ENCODE measurements around the gene SHE.

SHE gene

DNA sequence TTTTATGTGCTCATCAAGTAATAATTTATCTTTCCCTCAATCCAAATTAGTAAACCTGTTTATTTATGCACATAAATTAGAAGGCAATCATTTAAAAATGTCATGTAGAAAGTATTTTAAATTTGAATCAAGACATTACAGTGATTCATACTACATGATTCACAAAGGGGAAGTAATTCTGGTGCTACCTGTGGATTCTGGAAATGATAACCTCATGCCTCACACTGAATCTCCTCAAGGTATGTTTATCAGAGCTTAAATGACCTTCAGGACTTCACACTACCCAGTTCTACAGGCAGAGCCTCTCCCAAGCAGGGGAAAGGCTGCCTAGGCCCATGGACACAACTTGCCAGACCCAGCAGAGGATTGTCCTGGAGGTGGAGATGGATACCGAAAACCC, 25.4 kb downstream of the SHE start:
- no peak for DNase-seq

DNA sequence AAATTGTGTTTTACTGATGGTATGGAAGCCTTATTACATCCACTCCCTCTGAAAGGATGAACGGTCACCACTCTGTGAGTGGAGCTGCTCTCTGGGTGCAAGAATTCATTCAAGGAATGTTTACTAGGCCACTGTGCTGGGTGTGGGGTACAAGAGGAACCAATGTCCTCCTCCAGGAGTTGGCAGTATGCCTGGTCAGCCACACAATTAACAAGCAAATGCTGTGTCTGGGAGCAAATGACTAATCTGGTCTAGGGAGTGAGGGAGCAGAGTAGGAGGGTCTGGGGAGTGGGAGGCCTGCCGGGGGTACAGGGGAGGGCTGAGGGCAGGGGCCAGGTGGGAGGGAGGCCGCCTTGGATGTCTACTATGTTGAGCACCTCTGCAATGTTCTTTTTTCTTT, 27.4 kb downstream of the SHE start:
- peak in 1 of 2 experiments; percentile 39 for DNase-seq

DNA sequence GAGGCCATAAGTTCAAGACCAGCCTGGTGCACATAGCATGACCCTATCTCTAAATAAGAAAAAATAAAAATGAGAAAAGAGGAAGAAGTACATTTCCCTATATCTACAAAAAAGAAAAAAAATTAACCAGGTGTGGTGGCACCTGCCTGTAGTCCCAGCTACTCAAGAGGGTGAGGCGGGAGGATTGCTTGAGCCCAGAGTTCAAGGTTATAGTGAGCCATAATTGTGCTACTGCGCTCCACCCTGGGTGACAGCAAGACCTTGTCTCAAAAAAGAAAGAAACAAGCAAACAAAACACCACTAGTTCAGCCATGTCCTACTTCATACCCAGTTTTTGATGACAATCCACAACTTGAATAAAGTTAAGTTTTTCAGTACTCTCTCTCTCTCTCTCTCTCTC, 30.9 kb downstream of the SHE start:
- DNase-seq, result no peak

DNA sequence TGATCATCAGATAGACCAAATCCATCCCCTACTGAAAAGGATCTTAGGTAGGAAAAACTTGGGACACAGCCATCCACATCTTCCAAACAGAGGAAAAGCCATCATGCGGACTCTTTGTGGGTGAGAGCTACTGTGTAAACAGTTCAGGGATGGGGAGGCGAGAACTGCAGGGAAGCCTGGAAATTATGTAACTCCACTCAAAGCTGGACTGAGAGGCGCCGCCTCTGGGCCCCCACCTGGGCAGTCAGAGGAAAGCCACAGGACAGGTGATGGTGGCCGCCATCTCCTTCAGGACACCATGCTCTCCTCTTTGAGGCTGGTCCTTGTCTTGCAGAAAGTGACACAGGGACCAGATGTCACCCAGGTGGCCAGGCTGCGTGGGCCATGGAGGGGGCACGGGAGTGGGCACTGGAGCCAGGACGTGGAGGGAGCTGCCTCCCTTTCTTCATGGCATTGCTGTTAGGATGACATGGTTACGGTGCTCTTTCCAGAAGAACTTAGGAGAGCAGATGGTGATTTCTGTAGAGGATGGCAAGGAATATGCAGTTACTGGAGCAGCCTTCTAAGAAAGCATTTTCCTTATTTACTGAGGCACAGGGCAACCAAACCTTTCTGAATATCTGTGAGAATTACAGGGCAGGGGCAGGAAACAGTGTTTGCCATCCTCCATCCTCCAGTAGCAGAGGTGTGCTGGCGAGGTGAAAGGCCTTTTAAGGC, 32.2 kb downstream of the SHE start:
- no peak for DNase-seq

DNA sequence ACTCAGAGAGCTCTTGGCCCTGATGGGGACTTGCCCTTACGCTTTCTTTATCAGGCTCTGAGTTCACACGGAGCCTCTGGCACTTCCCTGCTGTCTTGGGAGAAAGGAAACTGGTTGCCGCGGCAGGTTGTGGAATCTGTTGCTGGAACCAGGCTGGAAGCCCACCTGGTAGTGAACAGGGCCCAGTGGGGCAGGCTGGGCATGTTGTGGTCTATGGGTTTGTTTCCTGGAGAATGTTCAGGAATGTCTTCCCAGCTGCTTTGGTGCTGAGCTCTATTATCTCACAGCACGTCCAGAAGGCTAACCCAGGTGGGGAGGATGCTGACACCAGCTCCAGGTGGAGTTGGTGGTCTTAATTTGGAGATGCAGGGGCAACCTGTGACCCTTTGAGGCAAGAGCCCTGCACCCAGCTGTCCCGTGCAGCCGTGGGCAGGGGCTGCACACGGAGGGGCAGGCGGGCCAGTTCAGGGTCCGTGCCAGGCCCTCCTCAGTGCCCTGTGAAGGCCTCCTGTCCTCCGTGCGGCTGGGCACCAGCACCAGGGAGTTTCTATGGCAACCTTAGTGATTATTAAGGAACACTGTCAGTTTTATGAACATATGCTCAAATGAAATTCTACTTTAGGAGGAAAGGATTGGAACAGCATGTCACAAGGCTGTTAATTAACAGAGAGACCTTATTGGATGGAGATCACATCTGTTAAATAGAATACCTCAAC, 33.5 kb downstream of the SHE start:
- DNase-seq, result no peak

DNA sequence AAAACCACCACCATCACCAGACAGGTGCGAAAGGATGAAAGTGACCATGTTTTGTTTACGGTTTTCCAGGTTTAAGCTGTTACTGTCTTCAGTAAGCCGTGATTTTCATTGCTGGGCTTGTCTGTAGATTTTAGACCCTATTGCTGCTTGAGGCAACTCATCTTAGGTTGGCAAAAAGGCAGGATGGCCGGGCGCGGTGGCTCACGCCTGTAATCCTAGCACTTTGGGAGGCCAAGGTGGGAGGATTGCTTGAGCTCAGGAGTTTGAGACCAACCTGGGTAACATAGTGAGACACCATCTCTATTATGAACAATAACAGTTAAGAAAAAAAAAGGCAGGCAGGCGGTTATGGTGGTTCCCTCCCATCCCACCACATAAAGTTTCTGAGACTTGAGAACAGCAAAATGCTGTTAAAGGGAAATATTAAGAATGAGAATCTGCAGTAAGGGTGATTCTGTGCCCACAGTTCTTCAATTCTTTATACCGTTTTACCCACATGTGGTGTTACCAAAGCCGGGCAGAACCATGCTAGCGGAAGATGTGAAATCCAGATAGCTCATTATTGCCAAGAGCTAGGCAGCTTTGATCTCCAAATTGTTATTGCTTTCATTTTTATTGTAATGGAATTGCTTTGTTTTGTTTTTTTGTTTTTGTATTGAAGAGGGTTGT, 34.6 kb downstream of the SHE start:
- DNase-seq, result no peak

DNA sequence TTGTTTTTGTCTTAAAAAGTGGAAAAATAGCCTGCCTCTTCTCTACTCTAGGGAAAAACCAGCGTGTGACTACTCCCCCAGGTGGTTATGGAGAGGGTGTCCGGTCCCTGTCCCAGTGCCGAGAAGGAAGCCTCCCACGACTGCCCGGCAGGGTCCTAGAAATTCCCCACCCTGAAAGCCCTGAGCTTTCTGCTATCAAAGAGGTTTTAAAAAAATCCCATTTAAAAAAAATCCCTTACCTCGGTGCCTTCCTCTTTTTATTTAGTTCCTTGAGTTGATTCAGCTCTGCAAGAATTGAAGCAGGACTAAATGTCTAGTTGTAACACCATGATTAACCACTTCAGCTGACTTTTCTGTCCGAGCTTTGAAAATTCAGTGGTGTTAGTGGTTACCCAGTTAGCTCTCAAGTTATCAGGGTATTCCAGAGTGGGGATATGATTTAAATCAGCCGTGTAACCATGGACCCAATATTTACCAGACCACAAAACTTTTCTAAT, 35.2 kb downstream of the SHE start:
- DNase-seq, result no peak

DNA sequence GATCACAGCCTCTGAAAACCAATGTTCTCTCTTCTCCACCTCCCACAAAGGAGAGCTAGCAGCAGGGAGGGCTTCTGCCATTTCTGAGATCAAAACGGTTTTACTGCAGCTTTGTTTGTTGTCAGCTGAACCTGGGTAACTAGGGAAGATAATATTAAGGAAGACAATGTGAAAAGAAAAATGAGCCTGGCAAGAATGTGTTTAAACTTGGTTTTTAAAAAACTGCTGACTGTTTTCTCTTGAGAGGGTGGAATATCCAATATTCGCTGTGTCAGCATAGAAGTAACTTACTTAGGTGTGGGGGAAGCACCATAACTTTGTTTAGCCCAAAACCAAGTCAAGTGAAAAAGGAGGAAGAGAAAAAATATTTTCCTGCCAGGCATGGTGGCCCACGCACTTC, 36.0 kb downstream of the SHE start:
- no peak for DNase-seq

DNA sequence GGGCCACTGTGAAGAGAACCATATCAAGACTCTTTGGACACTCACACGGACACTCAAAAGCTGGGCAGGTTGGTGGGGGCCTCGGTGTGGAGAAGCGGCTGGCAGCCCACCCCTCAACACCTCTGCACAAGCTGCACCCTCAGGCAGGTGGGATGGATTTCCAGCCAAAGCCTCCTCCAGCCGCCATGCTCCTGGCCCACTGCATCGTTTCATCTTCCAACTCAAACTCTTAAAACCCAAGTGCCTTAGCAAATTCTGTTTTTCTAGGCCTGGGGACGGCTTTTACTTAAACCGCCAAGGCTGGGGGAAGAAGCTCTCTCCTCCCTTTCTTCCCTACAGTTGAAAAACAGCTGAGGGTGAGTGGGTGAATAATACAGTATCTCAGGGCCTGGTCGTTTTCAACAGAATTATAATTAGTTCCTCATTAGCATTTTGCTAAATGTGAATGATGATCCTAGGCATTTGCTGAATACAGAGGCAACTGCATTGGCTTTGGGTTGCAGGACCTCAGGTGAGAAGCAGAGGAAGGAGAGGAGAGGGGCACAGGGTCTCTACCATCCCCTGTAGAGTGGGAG, 36.5 kb downstream of the SHE start:
- DNase-seq, result no peak

DNA sequence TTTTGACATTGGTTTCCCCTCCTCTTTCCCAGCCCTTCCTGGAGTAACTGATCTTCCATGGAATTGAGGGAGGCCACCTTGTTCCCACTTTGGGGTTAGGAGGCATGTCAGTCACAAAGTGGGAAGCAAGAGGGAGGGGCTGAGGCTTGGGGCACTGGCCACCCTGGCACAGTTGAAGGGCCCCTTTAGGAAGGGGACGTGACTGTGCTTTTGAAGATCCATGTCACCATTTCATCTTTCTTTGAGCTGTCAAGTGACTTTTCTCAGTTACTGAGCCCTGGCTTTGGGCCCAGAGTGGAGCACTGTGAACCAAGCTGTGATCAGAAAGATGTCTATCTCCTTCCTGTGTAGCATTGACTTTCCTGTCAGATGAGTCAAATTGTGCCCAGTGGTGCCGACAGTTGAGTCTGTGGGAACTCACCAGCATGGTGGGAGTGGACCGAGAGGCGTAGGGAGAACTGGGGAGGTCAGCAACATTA, 38.7 kb downstream of the SHE start:
- DNase-seq, result no peak

DNA sequence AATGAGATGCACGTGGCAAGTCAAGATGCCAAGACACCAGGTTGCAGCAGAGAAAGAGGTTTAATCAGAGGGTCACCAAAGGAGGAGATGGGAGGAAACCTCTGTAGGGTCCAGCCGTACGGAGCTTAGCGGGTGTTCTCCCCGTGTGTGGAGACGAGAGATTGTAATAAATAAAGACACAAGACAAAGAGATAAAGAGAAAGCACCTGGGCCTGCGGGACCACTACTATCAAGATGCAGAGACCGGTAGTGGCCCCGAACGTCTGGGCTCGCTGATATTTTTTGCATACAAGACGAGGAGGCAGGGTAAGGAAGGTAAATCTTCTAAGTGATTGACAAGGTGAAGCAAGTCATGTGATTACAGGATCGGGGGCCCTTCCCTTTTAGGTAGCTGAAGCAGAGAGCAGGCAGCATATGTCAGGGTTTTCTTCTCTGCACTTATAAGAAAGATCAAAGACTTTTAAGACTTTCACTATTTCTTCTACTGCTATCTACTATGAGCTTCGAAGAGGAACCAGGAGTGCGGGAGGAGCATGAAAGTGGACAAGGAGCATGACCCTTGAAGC, 41.4 kb downstream of the SHE start:
- DNase-seq, result no peak

DNA sequence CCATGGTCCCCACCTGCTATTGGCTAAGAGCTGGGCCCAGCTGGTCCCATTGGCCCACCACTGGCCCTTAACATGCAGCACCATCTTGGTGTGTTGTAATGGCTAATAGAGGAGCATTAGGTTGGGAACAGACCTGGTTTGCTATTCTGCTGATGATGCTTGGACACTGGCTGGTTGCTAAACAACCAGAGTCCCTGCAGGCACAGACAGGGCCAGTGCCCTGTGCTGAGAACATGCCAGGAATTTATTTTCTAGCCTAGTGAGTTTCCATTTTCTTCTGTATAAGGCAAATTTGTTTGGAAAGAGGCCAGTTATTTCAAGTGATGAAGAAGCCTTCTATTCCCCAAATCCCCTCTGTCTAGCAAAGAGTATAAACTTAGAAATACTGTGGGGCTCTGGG, 43.1 kb downstream of the SHE start:
- DNase-seq, result peak in 1 of 2 experiments; percentile 17

DNA sequence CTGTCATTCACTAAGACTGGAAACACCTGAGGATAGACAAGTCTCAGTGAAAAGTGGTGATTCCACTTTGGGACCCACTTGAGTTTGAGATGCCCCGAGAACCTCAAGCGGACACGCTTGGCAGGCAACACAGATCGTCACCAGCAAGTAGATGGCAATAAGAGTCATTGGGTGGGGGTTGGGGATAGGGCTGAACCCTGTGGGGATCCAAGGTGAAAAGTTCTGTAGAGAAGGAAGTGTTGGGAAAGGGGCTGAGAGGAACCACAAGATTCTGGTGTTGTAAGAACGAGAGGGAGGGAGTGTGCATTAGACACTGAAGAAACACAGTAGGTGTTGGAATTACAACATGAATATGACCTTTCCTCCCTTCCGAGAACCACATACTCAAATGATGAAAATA, 45.6 kb downstream of the SHE start:
- no peak for DNase-seq

DNA sequence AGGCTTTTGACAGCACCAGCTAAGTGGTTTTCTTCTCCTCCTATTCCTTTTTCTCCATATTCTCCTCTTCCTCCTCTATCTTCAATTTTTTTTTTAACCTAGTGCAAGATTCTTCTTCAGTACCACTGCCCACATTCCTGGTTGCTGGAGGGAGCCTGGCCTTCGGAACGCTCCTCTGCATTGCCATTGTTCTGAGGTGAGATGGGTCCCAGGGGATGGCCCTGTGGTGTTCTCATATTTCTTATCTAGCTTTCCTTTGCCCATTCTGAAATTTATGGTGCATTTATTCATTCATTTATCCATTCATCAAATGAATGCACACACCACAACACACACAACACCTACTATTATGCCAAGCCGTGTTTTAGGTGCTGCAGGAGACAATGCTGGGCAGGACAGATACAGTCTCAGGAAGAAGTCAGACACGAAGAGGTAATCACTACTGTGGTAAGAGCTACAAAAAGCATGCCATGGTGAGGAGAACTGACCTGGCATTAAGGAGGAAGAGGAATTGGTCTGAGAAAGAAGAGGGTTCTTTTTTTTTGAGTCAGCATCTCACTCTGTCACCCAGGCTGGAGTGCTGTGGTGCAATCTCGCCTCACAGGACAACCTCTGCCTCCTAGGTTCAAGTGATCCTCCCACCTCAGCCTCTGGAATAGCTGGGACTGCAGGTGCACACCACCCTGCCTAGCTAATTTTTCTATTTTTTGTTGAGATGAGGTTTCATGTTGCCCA, 47.7 kb downstream of the SHE start:
- no peak for DNase-seq

DNA sequence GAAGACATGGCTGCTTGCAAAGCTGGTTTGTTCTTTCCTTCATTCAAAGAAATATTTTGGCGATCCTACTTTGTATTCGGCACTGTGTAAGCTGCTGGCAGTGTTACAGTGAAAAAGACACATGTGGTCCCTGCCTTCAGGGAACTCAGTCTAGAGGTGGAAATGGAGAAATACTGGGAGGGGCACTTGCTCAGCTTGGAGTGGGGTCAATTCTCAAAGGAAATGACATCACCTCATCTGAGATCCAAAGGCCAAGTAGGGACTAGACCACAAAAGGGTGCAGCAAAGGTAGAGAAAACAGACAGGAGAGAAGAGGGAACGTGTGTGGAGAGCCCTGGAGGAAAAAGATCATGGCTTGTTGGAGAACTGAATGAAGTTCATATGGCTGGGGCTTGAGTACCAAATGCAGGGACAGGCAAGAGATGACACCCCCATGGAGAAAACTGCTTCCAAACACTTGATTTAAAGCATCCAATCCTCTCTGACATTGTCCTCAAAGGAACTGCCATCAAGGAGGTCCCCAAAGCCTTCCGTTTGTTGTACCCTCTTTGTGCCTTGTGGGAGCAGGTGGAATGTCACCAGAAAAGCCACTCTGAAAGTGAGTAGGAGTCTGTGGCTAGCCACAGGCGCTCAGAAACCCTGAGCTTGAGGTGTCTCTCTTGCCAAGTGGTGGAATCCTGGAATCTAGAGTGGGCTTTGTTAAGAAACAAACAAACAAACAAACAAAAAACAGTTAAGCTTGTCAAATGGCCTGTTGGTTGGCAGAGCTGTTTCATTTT, 48.4 kb downstream of the SHE start:
- DNase-seq, result no peak

DNA sequence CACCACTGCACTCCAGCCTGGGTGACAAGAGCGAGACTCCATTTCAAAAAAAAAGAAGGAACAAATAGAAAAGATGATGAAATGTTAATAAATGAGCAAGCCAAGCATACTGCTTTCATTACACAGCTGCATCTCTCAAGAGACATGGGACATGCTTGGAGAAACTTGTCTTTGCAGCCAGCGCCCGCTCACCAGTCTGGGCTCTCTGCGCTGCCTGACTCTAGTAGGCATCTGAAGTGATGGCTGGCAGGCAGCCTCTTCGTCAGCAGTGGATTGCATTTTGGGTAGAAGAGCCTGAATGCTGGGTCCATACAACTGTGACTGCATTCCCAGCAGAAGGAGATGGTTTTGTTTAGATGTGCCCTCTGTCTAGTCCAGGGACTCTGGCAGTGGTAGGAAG, 49.1 kb downstream of the SHE start:
- no peak for DNase-seq

DNA sequence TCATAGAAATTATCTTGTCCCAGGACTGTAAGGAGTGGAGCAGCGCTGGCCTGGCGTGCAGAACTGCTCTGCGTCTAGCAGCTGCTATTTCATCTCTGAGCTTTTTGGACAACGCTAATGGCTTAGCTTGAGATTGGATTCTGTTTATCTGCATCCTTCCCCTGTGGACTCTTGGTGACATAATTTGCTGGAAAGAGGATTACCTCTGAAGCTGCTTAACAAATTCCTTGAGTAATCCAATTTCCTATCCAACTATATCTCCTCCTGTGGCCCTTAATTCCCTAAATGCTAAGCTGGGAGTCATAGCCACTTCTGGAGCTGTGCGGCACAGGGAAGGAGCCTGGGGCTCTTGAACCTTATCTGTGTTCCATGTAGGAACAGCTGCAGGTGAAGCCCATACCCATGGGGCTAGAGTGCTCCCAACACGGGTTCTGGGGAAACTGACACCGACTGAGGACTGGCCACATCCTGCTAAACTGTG, 53.8 kb downstream of the SHE start:
- no peak for DNase-seq

DNA sequence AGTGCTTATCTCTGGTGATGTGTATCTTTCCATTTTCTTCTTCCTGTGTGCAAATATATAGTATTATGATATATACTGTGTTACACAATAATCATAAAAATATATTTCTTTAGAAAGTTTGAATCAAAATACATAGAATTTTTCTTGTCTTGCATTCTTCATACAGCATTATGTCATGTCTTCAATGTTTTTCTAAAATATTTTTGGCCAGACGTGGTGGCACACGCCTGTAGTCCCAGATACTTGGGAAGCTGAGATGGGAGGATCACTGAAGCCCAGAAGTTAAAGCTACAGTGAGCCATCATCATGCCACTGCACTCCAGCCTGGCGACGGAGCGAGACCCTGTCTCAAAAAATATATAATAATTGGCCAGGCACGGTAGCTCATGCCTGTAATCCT, 55.4 kb downstream of the SHE start:
- no peak for DNase-seq

DNA sequence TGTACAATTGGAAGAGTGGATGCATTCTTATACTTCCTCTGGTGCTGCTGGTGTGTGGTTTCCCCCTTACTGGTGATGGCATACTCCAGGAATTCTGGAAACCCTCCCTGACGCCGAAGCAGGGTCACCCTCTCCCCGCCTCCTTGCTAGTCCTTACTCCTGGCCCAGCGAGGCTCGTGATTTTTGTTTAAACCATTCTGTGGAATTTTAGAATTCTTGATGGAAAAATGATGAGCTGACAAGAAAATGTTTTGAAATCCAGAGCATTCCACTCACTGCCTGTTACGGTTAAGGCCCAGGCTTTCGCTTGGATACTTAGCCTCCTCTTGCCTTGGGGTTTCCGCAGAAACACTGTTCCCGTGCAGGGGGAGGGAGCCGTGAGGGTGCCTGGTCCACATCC, 55.9 kb downstream of the SHE start:
- DNase-seq, result no peak

DNA sequence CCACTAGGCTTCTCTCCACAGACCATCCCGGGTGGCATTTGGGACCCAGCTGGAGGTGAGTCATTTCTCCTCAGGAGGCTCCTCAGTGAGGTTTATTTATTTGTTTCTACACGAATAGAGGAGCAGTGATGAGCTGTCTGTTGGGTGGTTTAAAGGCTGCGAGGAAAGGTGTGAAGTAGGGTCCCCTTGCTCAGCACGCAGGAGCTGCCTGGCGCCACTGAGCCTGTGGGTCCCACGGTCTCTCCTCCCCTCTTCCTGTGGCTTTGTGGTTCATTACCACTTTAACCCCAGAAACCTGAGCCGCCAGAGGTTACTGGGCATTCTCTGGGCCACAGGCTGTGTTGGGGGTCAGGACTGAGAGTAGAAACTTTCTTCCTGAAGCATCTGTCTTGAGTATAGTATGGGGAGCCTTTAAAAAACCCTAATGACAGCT, 57.2 kb downstream of the SHE start:
- DNase-seq, result peak in 1 of 2 experiments; percentile 12

DNA sequence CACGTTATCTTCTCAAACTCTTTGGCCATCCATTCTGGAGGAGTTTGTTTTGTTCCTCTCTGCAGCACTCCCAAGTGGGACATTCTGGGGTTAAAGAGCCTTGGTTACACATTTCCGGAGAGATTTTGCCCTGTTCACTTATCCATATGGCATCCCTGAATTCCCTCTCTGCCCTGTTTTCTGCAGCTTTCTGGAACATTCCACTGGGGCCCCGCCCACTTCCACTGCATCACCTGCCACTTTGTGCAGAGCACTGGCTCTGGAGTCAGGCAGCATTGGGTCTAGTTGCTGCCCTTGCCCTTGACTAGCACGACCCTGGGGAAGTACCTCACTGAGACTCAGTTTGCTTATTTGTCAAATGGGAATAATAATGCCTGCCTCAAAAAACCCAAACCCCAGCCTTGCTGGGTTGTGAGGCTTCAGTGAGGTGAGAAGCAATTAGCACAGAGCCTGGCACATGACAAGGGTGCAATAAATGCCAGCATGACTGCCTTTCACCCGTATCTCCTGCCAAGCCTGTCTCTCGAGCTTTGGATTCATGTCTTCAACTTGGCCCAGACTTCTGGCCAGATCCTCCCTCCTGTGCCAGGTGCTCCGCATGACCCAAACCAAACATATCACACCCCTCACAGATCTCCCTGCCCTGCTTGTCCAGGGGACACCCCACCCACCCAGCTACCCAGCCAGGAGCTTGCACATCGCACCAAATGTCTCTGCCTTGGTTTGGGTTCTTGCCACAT, 58.8 kb downstream of the SHE start:
- peak in 1 of 2 experiments; percentile 54 for DNase-seq

Data from NCI-H446 (cell line).